Mesendoderm (in vitro differentiated cells): ENCODE results near the gene DNAH8.

Source experiments
- DNase-seq: peaks from one replicate; pipeline ENCODE4 v3.0.0; 2013
- H2AK5ac ChIP-seq: 2 replicates; pipeline ENCODE4 v1.6.1; 2013; ENCODE audit warnings: low read length, inconsistent platforms
- H2BK120ac ChIP-seq: 2 replicates; pipeline ENCODE4 v1.6.1; 2013; ENCODE audit warnings: low read depth, mild to moderate bottlenecking, low read length, moderate library complexity, mixed read lengths
- H2BK15ac ChIP-seq: replicated peaks from 2 replicates; pipeline ENCODE4 v1.6.1; 2013; ENCODE audit warnings: low read depth, mild to moderate bottlenecking, moderate library complexity
- H2BK5ac ChIP-seq: 2 replicates; pipeline ENCODE4 v1.6.1; 2013; ENCODE audit warnings: low read length, inconsistent platforms
- H3K18ac ChIP-seq: 2 replicates; pipeline ENCODE4 v1.6.1; 2013; ENCODE audit warnings: mild to moderate bottlenecking, low read length, mixed read lengths
- H3K23ac ChIP-seq: one replicate; pipeline ENCODE4 v1.6.1; 2013; ENCODE audit warnings: low read length
- H3K27ac ChIP-seq: 2 replicates; pipeline ENCODE4 v1.5.1; 2013; ENCODE audit warnings: low read depth, mild to moderate bottlenecking, inconsistent platforms, low read length, moderate library complexity
- H3K27me3 ChIP-seq: 2 replicates; pipeline ENCODE4 v1.6.1; 2013; ENCODE audit warnings: low read length, control low read depth, mild to moderate bottlenecking, inconsistent platforms; ENCODE audit not compliant: insufficient read depth, poor library complexity
- H3K36me3 ChIP-seq: 2 replicates; pipeline ENCODE4 v1.6.1; 2013; ENCODE audit warnings: low read length, inconsistent platforms; ENCODE audit not compliant: control insufficient read depth, insufficient read depth
- H3K4ac ChIP-seq: one replicate; pipeline ENCODE4 v1.6.1; 2013; ENCODE audit warnings: low read depth, mild to moderate bottlenecking, low read length, moderate library complexity
- H3K4me1 ChIP-seq: 2 replicates; pipeline ENCODE4 v1.6.1; 2013; ENCODE audit warnings: low read depth, low read length, inconsistent platforms; ENCODE audit not compliant: control insufficient read depth
- H3K4me2 ChIP-seq: 2 replicates; pipeline ENCODE4 v1.6.1; 2013; ENCODE audit warnings: low read length
- H3K4me3 ChIP-seq: 2 replicates; pipeline ENCODE4 v1.5.1; 2013; ENCODE audit warnings: mild to moderate bottlenecking, low read length
- H3K56ac ChIP-seq: one replicate; pipeline ENCODE4 v1.6.1; 2013; ENCODE audit warnings: low read length
- H3K79me1 ChIP-seq: 2 replicates; pipeline ENCODE4 v1.6.1; 2013; ENCODE audit warnings: low read length, inconsistent platforms
- H3K79me2 ChIP-seq: 2 replicates; pipeline ENCODE4 v1.6.1; 2013; ENCODE audit warnings: mild to moderate bottlenecking, low read length; ENCODE audit not compliant: control insufficient read depth, insufficient read depth
- H3K9ac ChIP-seq: 2 replicates; pipeline ENCODE4 v1.6.1; 2013; ENCODE audit warnings: low read length, inconsistent platforms
- H4K5ac ChIP-seq: one replicate; pipeline ENCODE4 v1.6.1; 2013; ENCODE audit warnings: low read length
- H4K8ac ChIP-seq: one replicate; pipeline ENCODE4 v1.6.1; 2013; ENCODE audit warnings: low read depth, mild to moderate bottlenecking, control low read depth, low read length, moderate library complexity
- WGBS: extraction: QIAGEN DNeasy Blood & Tissue Kit; methylation state at CpG from one replicate; pipeline ENCODE4 v1.1.7; 2013; ENCODE audit warnings: low lambda C conversion rate, missing lambda C conversion rate; ENCODE audit not compliant: insufficient coverage; ENCODE audit errors: extremely low coverage; 5-methylcytosine and 5-hydroxymethylcytosine counted together

Gene DNAH8

GRCh38 chr6:39044181-39044580, 329.1 kb downstream of the DNAH8 start:
- Histone ChIP-seq H3K79me2 (no peaks in the 10 kb centered on the region), H4K5ac (no peak overlapping the region), H3K27me3 (peaks cover 1% of the 10 kb centered on the region), H3K4ac (no peak overlapping the region), H4K8ac (no peak overlapping the region), H3K18ac (no peak overlapping the region), H3K9ac (no peak overlapping the region), H3K4me1 (peaks cover 3% of the 10 kb centered on the region), H3K79me1 (no peaks in the 10 kb centered on the region), H2AK5ac (no peak overlapping the region), H3K23ac (no peak overlapping the region), H2BK120ac (no peak overlapping the region), H2BK5ac (no peak overlapping the region), H3K56ac (no peak overlapping the region), H3K36me3 (no peaks in the 10 kb centered on the region), H3K4me3 (no peak overlapping the region), H2BK15ac (no peak overlapping the region), H3K4me2 (no peak overlapping the region), H3K27ac (no peak overlapping the region)
- DNase-seq = no peak
- WGBS = no CpG with 5 or more reads among the region's 4 CpGs

GRCh38 chr6:39047434-39048327, 332.6 kb downstream of the DNAH8 start:
- H3K36me3 ChIP-seq = no peaks in the 10 kb centered on the region

DNA sequence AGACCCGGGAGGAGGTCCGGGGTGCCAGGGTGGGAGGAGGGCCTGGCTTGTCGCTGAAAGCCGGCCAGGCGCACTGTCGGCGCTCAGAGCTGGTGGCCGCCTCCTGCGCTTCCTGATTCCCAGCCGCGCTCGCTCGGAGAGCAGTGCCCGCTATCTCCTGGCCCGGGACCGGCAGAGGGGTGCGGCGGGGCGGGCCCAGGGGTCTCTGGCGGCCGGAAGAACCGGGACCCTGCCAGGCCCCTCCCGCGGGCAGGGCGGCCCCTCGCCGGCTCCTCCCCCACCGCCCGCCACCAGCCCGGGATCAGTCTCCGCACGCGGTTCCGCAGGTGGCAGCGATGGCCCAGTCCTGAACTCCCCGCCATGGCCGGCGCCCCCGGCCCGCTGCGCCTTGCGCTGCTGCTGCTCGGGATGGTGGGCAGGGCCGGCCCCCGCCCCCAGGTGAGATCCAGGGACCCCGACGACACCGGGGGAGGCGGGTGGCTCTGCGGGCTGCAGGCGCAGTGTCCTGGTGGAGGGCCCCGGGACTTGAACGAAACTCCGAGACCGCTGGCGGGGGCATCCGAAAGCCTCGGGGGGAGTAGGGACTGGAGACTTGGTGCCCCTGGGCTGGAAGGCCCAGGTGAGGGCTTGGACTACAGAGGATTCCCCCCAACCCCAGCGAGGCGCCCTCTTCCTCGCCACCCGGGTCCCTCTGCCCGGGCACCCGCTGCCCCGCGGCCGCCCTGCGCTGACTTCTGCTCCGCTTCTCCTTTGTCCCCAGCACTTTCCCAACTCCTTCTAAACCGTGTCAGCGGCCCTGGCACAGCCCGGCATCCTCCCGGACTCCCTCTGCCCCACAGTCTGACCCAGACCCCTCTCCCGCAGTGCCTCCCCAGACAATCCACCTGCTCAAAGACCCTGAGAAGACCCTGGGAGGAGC, 333.6 kb downstream of the DNAH8 start, which contains the start of gene GLP1R:
Gene GLP1R (plus strand): TSS at position 301 of the 919 bp plus-strand sequence. CDS start 60 bp downstream, at position 361.
- Histone ChIP-seq H3K18ac (no peak within 1 kb of the TSS), H2BK15ac (no peak within 1 kb of the TSS), H3K4me1 (peaks cover 3% of the 10 kb centered on the region), H2AK5ac (no peak within 1 kb of the TSS), H3K23ac (no peak within 1 kb of the TSS), H2BK5ac (no peak within 1 kb of the TSS), H4K5ac (no peak within 1 kb of the TSS), H3K4me3 (peak within 1 kb of the TSS; percentile 23), H3K79me1 (no peaks in the 10 kb centered on the region), H3K27me3 (peaks cover 3% of the 10 kb centered on the region), H3K4ac (no peak within 1 kb of the TSS), H4K8ac (no peak within 1 kb of the TSS), H3K36me3 (no peaks in the 10 kb centered on the region), H3K56ac (peak within 1 kb of the TSS; percentile 73), H3K4me2 (peak within 1 kb of the TSS; percentile 80), H3K27ac (no peak within 1 kb of the TSS), H2BK120ac (no peak within 1 kb of the TSS), H3K9ac (peak within 1 kb of the TSS; percentile 59), H3K79me2 (no peaks in the 10 kb centered on the region)
- DNase-seq = no peak
- no CpG with 5 or more reads among the region's 74 CpGs for WGBS

More at GRCh38 chr6:39047434-39048327, 332.6 kb downstream of the DNAH8 start:
- Histone ChIP-seq H2BK120ac (no peak overlapping the region), H3K4me2 (no peak overlapping the region), H3K4me1 (peaks cover 3% of the 10 kb centered on the region), H3K56ac (no peak overlapping the region), H3K79me2 (no peaks in the 10 kb centered on the region), H3K18ac (no peak overlapping the region), H3K9ac (peak overlapping the region; percentile 45), H3K27ac (no peak overlapping the region), H2BK5ac (no peak overlapping the region), H3K27me3 (peaks cover 3% of the 10 kb centered on the region), H4K8ac (no peak overlapping the region), H4K5ac (no peak overlapping the region), H3K23ac (no peak overlapping the region), H3K79me1 (no peaks in the 10 kb centered on the region), H3K4me3 (no peak overlapping the region), H2BK15ac (no peak overlapping the region), H3K4ac (no peak overlapping the region), H2AK5ac (no peak overlapping the region)
- DNase-seq = no peak
- no CpG with 5 or more reads among the region's 6 CpGs for WGBS

GRCh38 chr6:39049575-39050283, 334.6 kb downstream of the DNAH8 start:
- Histone ChIP-seq H3K4ac (no peak overlapping the region), H3K18ac (no peak overlapping the region), H2BK15ac (no peak overlapping the region), H3K4me2 (no peak overlapping the region), H4K8ac (no peak overlapping the region), H2BK120ac (no peak overlapping the region), H2BK5ac (no peak overlapping the region), H3K56ac (no peak overlapping the region), H3K4me3 (no peak overlapping the region), H3K9ac (no peak overlapping the region), H3K36me3 (no peaks in the 10 kb centered on the region), H2AK5ac (no peak overlapping the region), H4K5ac (no peak overlapping the region), H3K27ac (no peak overlapping the region), H3K23ac (peak overlapping the region; percentile 57), H3K27me3 (peaks cover 3% of the 10 kb centered on the region), H3K79me1 (no peaks in the 10 kb centered on the region), H3K4me1 (peaks cover 3% of the 10 kb centered on the region), H3K79me2 (no peaks in the 10 kb centered on the region)
- no CpG with 5 or more reads among the region's 9 CpGs for WGBS
- DNase-seq = no peak

GRCh38 chr6:39050453-39051112, 335.5 kb downstream of the DNAH8 start:
- Histone ChIP-seq H3K4ac (no peak overlapping the region), H4K5ac (no peak overlapping the region), H3K23ac (no peak overlapping the region), H3K79me1 (no peaks in the 10 kb centered on the region), H2BK15ac (no peak overlapping the region), H3K79me2 (no peaks in the 10 kb centered on the region), H3K36me3 (no peaks in the 10 kb centered on the region), H4K8ac (no peak overlapping the region), H3K4me1 (peaks cover 3% of the 10 kb centered on the region), H3K56ac (no peak overlapping the region), H3K18ac (no peak overlapping the region), H2BK5ac (no peak overlapping the region), H3K27me3 (peaks cover 3% of the 10 kb centered on the region), H2AK5ac (no peak overlapping the region), H2BK120ac (no peak overlapping the region), H3K4me2 (no peak overlapping the region), H3K27ac (no peak overlapping the region), H3K9ac (no peak overlapping the region), H3K4me3 (no peak overlapping the region)
- no peak for DNase-seq
- no CpG with 5 or more reads among the region's 5 CpGs for WGBS
